ENCODE data around the gene TIMP2. TPM values are rescaled to one million over a fixed set of nuclear protein-coding genes. Genes with fewer than 3 reads are reported as not detected.
"Not testable (repeated sequence)": the region's sequence is repeated elsewhere in the genome, so short reads cannot be mapped to it uniquely, and the experiment has no call there.

The TIMP2 gene
- total and polyA plus RNA-seq, 2 of the 4 experiments (the other 2 are of a cell fraction), result 43.9 to 416 TPM

- Histone ChIP-seq H3K36me3 (ENCODE audit: control insufficient read depth, insufficient read depth, low read length) (peaks cover 20% of the 10 kb centered on the region; the same call in 1 of the 2 replicates), H2AK5ac (ENCODE audit: low read depth, low read length) (no peak overlapping the region), H4K20me1 (ENCODE audit: insufficient read depth, low read length) (peaks cover 88% of the 10 kb centered on the region), H3K4me1 (ENCODE audit: control insufficient read depth, insufficient read depth, low read length) (peaks cover 20% of the 10 kb centered on the region), H3K27me3 (ENCODE audit: control insufficient read depth, insufficient read depth, low read length) (no peaks in the 10 kb centered on the region), H4K5ac (ENCODE audit: low read depth, low read length) (no peak overlapping the region), H3K9ac (ENCODE audit: low read depth, low read length) (no peak overlapping the region), H2BK120ac (ENCODE audit: low read depth, low read length) (no peak overlapping the region), H3K79me1 (ENCODE audit: low read depth in 1 of 2, low read length in 2 of 2) (peaks cover 35 to 96% of the 10 kb centered on the region in 2 experiments), H4K91ac (ENCODE audit: insufficient read depth, low read depth, low read length) (no peak overlapping the region), H3K4me2 (ENCODE audit: low read depth, low read length) (no peak overlapping the region), H2BK15ac (ENCODE audit: low read depth, low read length) (no peak overlapping the region), H3K4me3 (ENCODE audit: insufficient read depth, low read depth, low read length) (no peak overlapping the region), H2BK5ac (ENCODE audit: low read depth, low read length, poor library complexity, severe bottlenecking) (no peak overlapping the region), H2BK20ac (ENCODE audit: low read depth, low read length) (no peak overlapping the region), H3K4ac (ENCODE audit: low read depth, low read length) (no peak overlapping the region), H3K9me3 (ENCODE audit: control insufficient read depth, insufficient read depth, low read length) (no peaks in the 10 kb centered on the region), H3K27ac (ENCODE audit: insufficient read depth, low read length) (no peak overlapping the region), H2AFZ (replicated peaks; ENCODE audit: low read length, poor library complexity) (no peak overlapping the region), H3K56ac (ENCODE audit: extremely low read depth, insufficient read depth, low read length) (no peak overlapping the region), H4K8ac (ENCODE audit: low read depth in 2 of 2, low read length in 2 of 2) (no peak overlapping the region), H3K9me1 (ENCODE audit: insufficient read depth, low read length) (peaks cover 41% of the 10 kb centered on the region), H2AK9ac (replicated peaks; ENCODE audit: low read depth, low read length, poor library complexity) (no peak overlapping the region), H3K14ac (replicated peaks; ENCODE audit: low read depth, low read length) (no peak overlapping the region), H3K23ac (ENCODE audit: low read depth, low read length) (no peak overlapping the region; the same call in 1 of the 2 replicates), H3K18ac (ENCODE audit: low read depth, low read length) (no peak overlapping the region)
- intact Hi-C loops (cut with micrococcal nuclease) (no loop called here), in situ Hi-C loops (cut with MboI; ENCODE audit: low sequenced_read_pairs) (no loop called here), dilution Hi-C loops (cut with HindIII; ENCODE audit: low sequenced_read_pairs, unreplicated experiment) (no loop called here)
- ATAC-seq (ENCODE audit: low read depth) (no peak), DNase-seq (no peak)
- no peak for TF ChIP-seq SMC3 (IDR thresholded peaks at IDR 0.05; ENCODE audit: low read depth, low read length)
- TF ChIP-seq, protein P1, sequence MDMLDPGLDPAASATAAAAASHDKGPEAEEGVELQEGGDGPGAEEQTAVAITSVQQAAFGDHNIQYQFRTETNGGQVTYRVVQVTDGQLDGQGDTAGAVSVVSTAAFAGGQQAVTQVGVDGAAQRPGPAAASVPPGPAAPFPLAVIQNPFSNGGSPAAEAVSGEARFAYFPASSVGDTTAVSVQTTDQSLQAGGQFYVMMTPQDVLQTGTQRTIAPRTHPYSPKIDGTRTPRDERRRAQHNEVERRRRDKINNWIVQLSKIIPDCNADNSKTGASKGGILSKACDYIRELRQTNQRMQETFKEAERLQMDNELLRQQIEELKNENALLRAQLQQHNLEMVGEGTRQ (IDR thresholded peaks at IDR 0.05; ENCODE audit: low read depth, low read length), result no peak
- no peak for TF ChIP-seq CEBPB (IDR thresholded peaks at IDR 0.05; ENCODE audit: low read depth, low read length)
- TF ChIP-seq POLR2A (IDR thresholded peaks at IDR 0.05; ENCODE audit: low read depth, low read length), result no peak
- ChIA-PET CTCF (no interaction called here), POLR2A (ENCODE audit: unreplicated experiment) (no interaction called here)
- no TSS peak for BruUV-seq (replicated peaks)
- WGBS, 2 experiments (ENCODE audit: extremely low coverage in 2 of 2, insufficient read length in 1 of 2), result 86% methylated on average over 5 of the region's 16 CpGs; no CpG with 5 or more reads in 1 of the 2 experiments
Measured at GRCh38 chr17:78890498-78890897, 34.7 kb downstream of the TIMP2 start.

DNA sequence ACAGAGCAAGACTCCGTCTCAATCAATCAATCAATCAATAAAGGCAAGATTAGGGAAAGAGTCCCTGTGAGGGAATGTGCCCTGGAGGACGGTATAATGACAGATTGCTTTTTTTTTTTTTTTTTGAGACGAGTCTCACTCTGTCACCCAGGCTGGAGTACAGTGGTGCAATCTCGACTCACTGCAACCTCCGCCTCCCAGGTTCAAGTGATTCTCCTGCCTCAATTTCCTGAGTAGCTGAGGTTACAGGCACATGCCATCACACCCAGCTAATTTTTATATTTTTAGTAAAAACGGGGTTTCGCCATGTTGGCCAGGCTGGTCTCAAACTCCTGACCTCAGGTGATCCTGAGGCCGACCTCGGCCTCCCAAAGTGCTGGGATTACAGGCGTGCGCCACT is 35.1 kb downstream of the TIMP2 start:
- H2BK15ac ChIP-seq (ENCODE audit: low read depth, low read length); H2BK20ac ChIP-seq (ENCODE audit: low read depth, low read length); H4K8ac ChIP-seq (ENCODE audit: low read depth in 2 of 2, low read length in 2 of 2); intact Hi-C loops (cut with micrococcal nuclease); H2BK120ac ChIP-seq (ENCODE audit: low read depth, low read length); H3K27me3 ChIP-seq (ENCODE audit: control insufficient read depth, insufficient read depth, low read length); H2AK5ac ChIP-seq (ENCODE audit: low read depth, low read length); H3K27ac ChIP-seq (ENCODE audit: insufficient read depth, low read length); H4K91ac ChIP-seq (ENCODE audit: insufficient read depth, low read depth, low read length); H3K18ac ChIP-seq (ENCODE audit: low read depth, low read length); H3K4me2 ChIP-seq (ENCODE audit: low read depth, low read length); CTCF ChIA-PET; H3K14ac ChIP-seq (replicated peaks; ENCODE audit: low read depth, low read length); H3K4ac ChIP-seq (ENCODE audit: low read depth, low read length); H3K56ac ChIP-seq (ENCODE audit: extremely low read depth, insufficient read depth, low read length); ATAC-seq (ENCODE audit: low read depth); H3K4me3 ChIP-seq (ENCODE audit: insufficient read depth, low read depth, low read length); BruUV-seq (replicated peaks); H3K9me3 ChIP-seq (ENCODE audit: control insufficient read depth, insufficient read depth, low read length); DNase-seq; dilution Hi-C loops (cut with HindIII; ENCODE audit: low sequenced_read_pairs, unreplicated experiment); H4K5ac ChIP-seq (ENCODE audit: low read depth, low read length); H3K9ac ChIP-seq (ENCODE audit: low read depth, low read length); H2AFZ ChIP-seq (replicated peaks; ENCODE audit: low read length, poor library complexity); in situ Hi-C loops (cut with MboI; ENCODE audit: low sequenced_read_pairs); POLR2A ChIA-PET (ENCODE audit: unreplicated experiment); H3K23ac ChIP-seq (ENCODE audit: low read depth, low read length); H2BK5ac ChIP-seq (ENCODE audit: low read depth, low read length, poor library complexity, severe bottlenecking); H2AK9ac ChIP-seq (replicated peaks; ENCODE audit: low read depth, low read length, poor library complexity): not testable (repeated sequence)
- 100% methylated on average over 2 of the region's 11 CpGs; no CpG with 5 or more reads in 1 of the 2 experiments for WGBS, 2 experiments (ENCODE audit: extremely low coverage in 2 of 2, insufficient read length in 1 of 2)
- H3K36me3 ChIP-seq (ENCODE audit: control insufficient read depth, insufficient read depth, low read length), result peaks cover 20% of the 10 kb centered on the region; the same call in 1 of the 2 replicates
- H4K20me1 ChIP-seq (ENCODE audit: insufficient read depth, low read length), result peaks cover 88% of the 10 kb centered on the region
- peaks cover 35 to 96% of the 10 kb centered on the region in 2 experiments for H3K79me1 ChIP-seq (ENCODE audit: low read depth in 1 of 2, low read length in 2 of 2)
- H3K4me1 ChIP-seq (ENCODE audit: control insufficient read depth, insufficient read depth, low read length), result peaks cover 21% of the 10 kb centered on the region
- peaks cover 39% of the 10 kb centered on the region for H3K9me1 ChIP-seq (ENCODE audit: insufficient read depth, low read length)
